ENCODE measurements around the gene GALNT6.

GALNT6 gene

GRCh38 chr12:51391283-51392123 is at the start of gene GALNT6:
Gene GALNT6, minus strand, starts transcription at chr12:51391406. Its CDS starts 11,625 bp downstream, at chr12:51379781.
- DNase-seq (ENCODE audit: low spot score) = peak; percentile 69

GRCh38 chr12:51439330-51439729 is 48.1 kb upstream of the GALNT6 start:
- DNase-seq (ENCODE audit: low spot score) = peak; percentile 96

GRCh38 chr12:51437431-51437830 is 46.2 kb upstream of the GALNT6 start:
- no peak for DNase-seq (ENCODE audit: low spot score)

- no peak for DNase-seq (ENCODE audit: low spot score)
These were observed 43.1 kb upstream of the GALNT6 start for GRCh38 chr12:51434305-51434704.

GRCh38 chr12:51432921-51433320 is 41.7 kb upstream of the GALNT6 start:
- no peak for DNase-seq (ENCODE audit: low spot score)

GRCh38 chr12:51430196-51430895 is 39.1 kb upstream of the GALNT6 start:
- DNase-seq (ENCODE audit: low spot score) = no peak

- DNase-seq (ENCODE audit: low spot score) = no peak
These were observed 38.5 kb upstream of the GALNT6 start for GRCh38 chr12:51429700-51430099.

- DNase-seq (ENCODE audit: low spot score) = no peak
These were observed 37.0 kb upstream of the GALNT6 start for GRCh38 chr12:51428256-51428655.

- peak; percentile 86 for DNase-seq (ENCODE audit: low spot score)
These were observed 33.7 kb upstream of the GALNT6 start, which contains the start of gene SLC4A8 for GRCh38 chr12:51424662-51425539. Gene SLC4A8, plus strand, starts transcription at chr12:51424831. Its CDS starts 157 bp downstream, at chr12:51424988.

- no peak for DNase-seq (ENCODE audit: low spot score)
These were observed 33.0 kb upstream of the GALNT6 start for GRCh38 chr12:51424094-51424661.

- DNase-seq (ENCODE audit: low spot score) = peak; percentile 73
These were observed 30.2 kb upstream of the GALNT6 start for GRCh38 chr12:51421266-51421884.

GRCh38 chr12:51419425-51420193 is 28.4 kb upstream of the GALNT6 start:
- DNase-seq (ENCODE audit: low spot score) = no peak

GRCh38 chr12:51417826-51418225 is 26.6 kb upstream of the GALNT6 start:
- no peak for DNase-seq (ENCODE audit: low spot score)

- peak; percentile 19 for DNase-seq (ENCODE audit: low spot score)
These were observed 24.7 kb upstream of the GALNT6 start for GRCh38 chr12:51415931-51416330.

GRCh38 chr12:51413791-51414190 is 22.6 kb upstream of the GALNT6 start:
- no peak for DNase-seq (ENCODE audit: low spot score)

GRCh38 chr12:51413149-51413548 is 21.9 kb upstream of the GALNT6 start:
- no peak for DNase-seq (ENCODE audit: low spot score)

GRCh38 chr12:51409846-51410245 is 18.6 kb upstream of the GALNT6 start:
- DNase-seq (ENCODE audit: low spot score) = no peak

GRCh38 chr12:51407604-51408003 is 16.4 kb upstream of the GALNT6 start:
- no peak for DNase-seq (ENCODE audit: low spot score)

- no peak for DNase-seq (ENCODE audit: low spot score)
These were observed 15.7 kb upstream of the GALNT6 start for GRCh38 chr12:51406859-51407258.

- no peak for DNase-seq (ENCODE audit: low spot score)
These were observed 15.1 kb upstream of the GALNT6 start for GRCh38 chr12:51406290-51406689.

GRCh38 chr12:51405801-51406207 is 14.6 kb upstream of the GALNT6 start:
- no peak for DNase-seq (ENCODE audit: low spot score)
